ENCODE results near the gene CDH23. TPM values are rescaled to one million over a fixed set of nuclear protein-coding genes. Genes with fewer than 3 reads are reported as not detected.
A peak's percentile ranks its signal among the peaks of the same experiment; 100 is the strongest.

The CDH23 gene
- total RNA-seq, 1 donor, result 0.36 TPM

GRCh38 chr10:71634531-71635164 is 237.9 kb downstream of the CDH23 start:
- Histone ChIP-seq H3K36me3 (ENCODE audit: insufficient read depth, low read length) (no peaks in the 10 kb centered on the region), H3K4me1 (ENCODE audit: insufficient read depth, low read length) (no peaks in the 10 kb centered on the region), H3K79me2 (ENCODE audit: insufficient read depth, low read length) (no peaks in the 10 kb centered on the region), H3K4me3 (ENCODE audit: insufficient read depth, low read length) (no peak overlapping the region), H2AFZ (ENCODE audit: low read length) (no peak overlapping the region), H3K27ac (ENCODE audit: low read depth, low read length) (no peak overlapping the region), H3K27me3 (ENCODE audit: insufficient read depth, low read length) (peaks cover 37% of the 10 kb centered on the region), H4K20me1 (ENCODE audit: insufficient read depth, low read length) (no peaks in the 10 kb centered on the region), H3K9me3 (ENCODE audit: low read depth, low read length) (no peaks in the 10 kb centered on the region), H3K4me2 (ENCODE audit: insufficient read depth, low read length) (no peak overlapping the region)
- peak; percentile 32 for DNase-seq (ENCODE audit: insufficient read length, low spot score, missing footprints)
- TF ChIP-seq CTCF (IDR thresholded peaks at IDR 0.05; ENCODE audit: extremely low read depth, low read depth, low read length), result no peak

GRCh38 chr10:71635251-71635866 is 238.6 kb downstream of the CDH23 start:
- Histone ChIP-seq H3K4me3 (ENCODE audit: insufficient read depth, low read length) (no peak overlapping the region), H3K4me1 (ENCODE audit: insufficient read depth, low read length) (no peaks in the 10 kb centered on the region), H3K36me3 (ENCODE audit: insufficient read depth, low read length) (no peaks in the 10 kb centered on the region), H4K20me1 (ENCODE audit: insufficient read depth, low read length) (no peaks in the 10 kb centered on the region), H3K27ac (ENCODE audit: low read depth, low read length) (no peak overlapping the region), H3K4me2 (ENCODE audit: insufficient read depth, low read length) (no peak overlapping the region), H3K79me2 (ENCODE audit: insufficient read depth, low read length) (no peaks in the 10 kb centered on the region), H3K27me3 (ENCODE audit: insufficient read depth, low read length) (peaks cover 42% of the 10 kb centered on the region), H3K9me3 (ENCODE audit: low read depth, low read length) (no peaks in the 10 kb centered on the region), H2AFZ (ENCODE audit: low read length) (no peak overlapping the region)
- TF ChIP-seq CTCF (IDR thresholded peaks at IDR 0.05; ENCODE audit: extremely low read depth, low read depth, low read length), result no peak
- peak; percentile 51 for DNase-seq (ENCODE audit: insufficient read length, low spot score, missing footprints)

GRCh38 chr10:71635867-71636266 is 239.1 kb downstream of the CDH23 start:
- H3K4me3 ChIP-seq (ENCODE audit: insufficient read depth, low read length), result no peak overlapping the region
- no peaks in the 10 kb centered on the region for H3K9me3 ChIP-seq (ENCODE audit: low read depth, low read length)
- no peaks in the 10 kb centered on the region for H3K4me1 ChIP-seq (ENCODE audit: insufficient read depth, low read length)
- H3K4me2 ChIP-seq (ENCODE audit: insufficient read depth, low read length), result no peak overlapping the region
- no peak overlapping the region for H2AFZ ChIP-seq (ENCODE audit: low read length)
- no peak for TF ChIP-seq CTCF (IDR thresholded peaks at IDR 0.05; ENCODE audit: extremely low read depth, low read depth, low read length)
- no peak for DNase-seq (ENCODE audit: insufficient read length, low spot score, missing footprints)
- H3K36me3 ChIP-seq (ENCODE audit: insufficient read depth, low read length), result no peaks in the 10 kb centered on the region
- peaks cover 42% of the 10 kb centered on the region for H3K27me3 ChIP-seq (ENCODE audit: insufficient read depth, low read length)
- H3K27ac ChIP-seq (ENCODE audit: low read depth, low read length), result no peak overlapping the region
- no peaks in the 10 kb centered on the region for H4K20me1 ChIP-seq (ENCODE audit: insufficient read depth, low read length)
- no peaks in the 10 kb centered on the region for H3K79me2 ChIP-seq (ENCODE audit: insufficient read depth, low read length)

- Histone ChIP-seq H3K4me3 (ENCODE audit: insufficient read depth, low read length) (no peak overlapping the region), H2AFZ (ENCODE audit: low read length) (no peak overlapping the region), H3K79me2 (ENCODE audit: insufficient read depth, low read length) (no peaks in the 10 kb centered on the region), H3K27me3 (ENCODE audit: insufficient read depth, low read length) (peaks cover 37% of the 10 kb centered on the region), H3K36me3 (ENCODE audit: insufficient read depth, low read length) (no peaks in the 10 kb centered on the region), H3K27ac (ENCODE audit: low read depth, low read length) (no peak overlapping the region), H4K20me1 (ENCODE audit: insufficient read depth, low read length) (no peaks in the 10 kb centered on the region), H3K9me3 (ENCODE audit: low read depth, low read length) (no peaks in the 10 kb centered on the region), H3K4me2 (ENCODE audit: insufficient read depth, low read length) (no peak overlapping the region), H3K4me1 (ENCODE audit: insufficient read depth, low read length) (no peaks in the 10 kb centered on the region)
- no peak for TF ChIP-seq CTCF (IDR thresholded peaks at IDR 0.05; ENCODE audit: extremely low read depth, low read depth, low read length)
- peak; percentile 10 for DNase-seq (ENCODE audit: insufficient read length, low spot score, missing footprints)
Observed at GRCh38 chr10:71636588-71636987, 239.9 kb downstream of the CDH23 start.
